Activated T-cell treated with anti-CD3 and anti-CD28 coated beads, Interleukin-2, amount 50 U/mL, for 1 hour (primary cell): ENCODE results near the gene GYG1.

Experiments
- DNase-seq: peaks from one replicate; pipeline ENCODE4 v3.0.0-alpha.2; 2020

Gene GYG1

DNA sequence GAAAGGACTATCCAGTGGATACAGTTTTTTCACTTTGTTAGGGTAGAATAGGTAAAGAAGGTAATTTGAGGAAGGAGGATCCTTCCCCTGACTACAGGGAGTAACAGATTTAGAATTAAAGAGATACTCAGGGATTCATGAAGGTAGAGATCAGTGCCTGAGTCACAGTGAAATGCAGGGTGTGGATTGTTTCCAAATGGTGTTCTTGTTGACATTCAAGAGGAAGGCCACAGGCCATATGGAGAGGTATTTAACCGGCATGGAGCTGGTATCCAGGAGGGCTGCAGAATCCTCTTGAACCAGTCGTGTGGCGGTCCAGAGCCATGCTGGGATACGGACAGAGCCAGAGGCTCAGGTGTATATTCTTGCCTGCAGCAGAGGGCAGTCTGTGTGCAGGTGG lies 28.2 kb downstream of the GYG1 start:
- no peak for DNase-seq

DNA sequence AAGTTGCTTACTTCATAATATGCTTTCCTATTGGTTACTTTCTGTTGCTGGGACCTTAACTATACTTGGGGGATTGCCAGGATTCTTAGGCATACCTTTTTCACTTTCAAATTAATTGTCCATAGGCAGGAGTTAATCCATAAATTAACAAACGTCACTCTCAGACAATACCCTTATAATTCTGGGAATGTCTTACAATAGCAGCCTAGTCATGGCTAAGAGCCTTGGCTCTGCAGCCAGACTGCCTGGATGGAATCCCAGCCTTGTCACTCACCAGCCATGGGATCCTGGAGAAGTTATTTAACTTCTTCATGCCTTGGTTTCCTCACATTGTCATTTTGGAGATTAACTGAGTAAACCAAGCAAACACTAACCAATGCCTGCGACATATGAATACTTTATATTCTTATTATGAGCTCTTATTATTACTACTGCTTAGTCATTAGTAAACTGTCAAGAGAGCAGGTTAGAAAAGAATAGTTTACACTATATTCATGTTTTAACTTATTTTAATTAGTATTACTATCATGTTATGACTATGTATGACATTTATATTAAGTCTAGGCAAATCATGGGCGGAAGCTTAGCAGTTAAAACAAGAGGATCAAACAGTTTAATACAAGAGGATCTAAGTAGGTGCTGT lies 29.0 kb downstream of the GYG1 start:
- DNase-seq, result no peak

DNA sequence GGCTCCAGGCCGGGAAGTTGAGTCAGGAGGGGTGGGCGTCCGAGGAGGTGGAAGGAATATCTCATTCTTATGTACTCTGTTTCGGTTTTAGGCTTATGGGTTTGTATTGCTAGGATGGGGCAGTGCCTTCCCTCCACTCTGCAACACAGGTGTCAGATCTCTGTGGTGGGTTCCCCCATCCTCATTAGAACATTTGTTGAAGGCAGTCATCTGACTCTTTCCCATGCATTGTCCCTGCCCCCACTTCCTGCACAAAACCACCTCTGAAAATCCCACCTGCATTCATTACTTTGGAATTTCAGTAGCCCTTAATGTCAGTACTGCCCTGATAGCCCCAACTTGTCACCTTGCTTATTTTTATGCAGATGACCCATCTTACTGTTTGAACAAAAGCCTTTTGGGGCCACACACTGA lies 29.5 kb downstream of the GYG1 start:
- DNase-seq, result no peak

DNA sequence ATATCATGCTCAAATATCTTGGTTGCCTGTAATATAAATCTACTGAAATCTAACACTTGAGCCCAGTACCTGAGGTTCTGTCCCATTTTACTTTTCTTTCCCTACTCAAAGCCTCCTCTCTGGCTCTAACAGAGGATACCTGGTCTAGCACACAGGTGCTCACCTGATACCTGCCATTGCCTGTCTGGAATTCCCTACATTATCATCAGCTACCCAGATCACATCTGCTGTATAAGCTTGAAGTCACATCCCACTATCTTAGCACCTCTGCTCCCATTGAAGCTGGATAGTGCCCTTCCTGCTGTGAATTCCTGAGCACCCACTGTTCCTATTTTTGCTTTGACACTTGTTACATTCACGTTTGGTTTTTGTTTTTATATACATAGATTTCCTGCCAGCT lies 30.5 kb downstream of the GYG1 start:
- no peak for DNase-seq

DNA sequence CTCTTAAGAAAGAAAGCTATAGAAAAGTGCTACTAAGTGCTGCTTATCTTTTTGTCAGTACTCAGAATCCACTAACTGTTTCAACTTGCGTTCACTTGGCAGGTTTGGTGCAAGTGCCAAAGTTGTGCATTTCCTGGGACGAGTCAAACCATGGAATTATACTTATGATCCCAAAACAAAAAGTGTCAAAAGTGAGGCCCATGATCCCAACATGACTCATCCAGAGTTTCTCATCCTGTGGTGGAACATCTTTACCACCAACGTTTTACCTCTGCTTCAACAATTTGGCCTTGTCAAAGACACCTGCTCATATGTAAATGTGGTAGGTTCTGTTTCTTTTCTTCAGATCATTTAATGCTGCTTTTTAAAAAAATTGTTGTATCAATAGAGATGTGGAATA lies 32.6 kb downstream of the GYG1 start:
- DNase-seq, result no peak

DNA sequence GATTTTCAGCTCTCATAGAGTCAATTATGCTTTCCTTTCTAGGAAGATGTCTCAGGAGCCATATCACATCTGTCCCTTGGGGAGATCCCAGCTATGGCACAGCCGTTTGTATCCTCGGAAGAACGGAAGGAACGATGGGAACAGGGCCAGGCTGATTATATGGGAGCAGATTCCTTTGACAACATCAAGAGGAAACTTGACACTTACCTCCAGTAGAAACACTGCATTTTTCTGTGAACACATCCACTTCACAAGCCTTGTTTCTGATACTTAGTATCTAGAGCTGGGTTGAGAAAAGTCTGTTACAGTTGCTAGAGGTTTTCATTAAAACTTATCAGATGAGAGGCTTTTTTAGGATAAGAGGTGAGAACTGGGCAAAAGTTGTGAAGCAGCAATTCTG lies 35.4 kb downstream of the GYG1 start:
- no peak for DNase-seq

DNA sequence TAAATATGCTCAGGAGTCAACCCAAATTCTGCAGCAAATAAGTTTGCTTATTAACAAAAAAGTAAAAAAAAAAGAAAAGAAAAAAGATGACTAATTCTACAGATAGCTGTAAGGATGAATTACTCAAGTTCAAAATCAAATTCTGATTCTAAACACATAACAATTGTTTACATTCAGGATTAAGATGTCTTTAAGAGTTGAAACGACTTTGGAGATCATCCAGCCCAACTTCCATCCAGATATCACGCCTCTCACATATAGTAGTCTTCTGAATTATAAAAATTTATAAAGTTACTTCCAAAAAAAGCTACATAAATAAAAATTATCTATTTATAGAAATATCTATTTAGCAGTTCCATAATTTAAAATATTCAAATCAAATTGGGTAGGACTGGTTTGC lies 39.8 kb downstream of the GYG1 start:
- DNase-seq, result no peak

DNA sequence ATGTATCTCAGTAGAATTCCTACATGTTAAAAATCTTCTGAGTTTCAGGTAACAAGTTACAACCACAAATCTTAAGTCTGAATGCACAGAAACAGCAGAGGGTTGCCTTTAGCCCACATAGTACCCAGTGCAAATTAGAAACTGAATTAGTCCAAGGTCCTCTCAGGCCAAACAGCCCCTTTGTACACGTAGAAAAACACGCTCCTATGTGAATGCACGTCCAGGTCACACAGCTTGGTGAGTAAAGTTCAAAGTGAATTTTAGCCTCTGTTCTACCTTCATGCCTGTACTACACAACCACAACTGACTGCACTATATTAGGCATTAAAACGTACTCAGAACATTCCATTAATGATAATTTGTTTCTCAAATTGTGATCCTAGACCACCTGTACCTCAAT lies 46.3 kb downstream of the GYG1 start:
- no peak for DNase-seq

DNA sequence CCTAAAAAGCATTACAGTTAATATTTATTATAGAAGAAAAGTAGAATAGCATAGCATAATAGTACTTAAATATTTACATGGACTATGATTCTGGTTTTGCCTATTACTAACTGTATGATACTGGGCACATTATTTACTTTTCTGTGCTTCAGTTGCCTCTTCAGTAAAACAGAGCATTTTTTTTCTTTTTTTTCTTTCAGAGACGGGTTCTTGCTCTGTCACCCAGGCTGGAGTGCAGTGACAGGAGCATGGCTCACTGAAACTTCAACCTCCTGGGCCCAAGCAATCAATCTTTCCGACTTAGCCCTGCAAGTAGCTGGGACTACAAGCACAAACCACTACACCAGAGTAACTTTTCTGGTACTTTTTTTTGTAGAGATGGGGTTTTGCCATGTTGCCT lies 47.0 kb downstream of the GYG1 start:
- no peak for DNase-seq

DNA sequence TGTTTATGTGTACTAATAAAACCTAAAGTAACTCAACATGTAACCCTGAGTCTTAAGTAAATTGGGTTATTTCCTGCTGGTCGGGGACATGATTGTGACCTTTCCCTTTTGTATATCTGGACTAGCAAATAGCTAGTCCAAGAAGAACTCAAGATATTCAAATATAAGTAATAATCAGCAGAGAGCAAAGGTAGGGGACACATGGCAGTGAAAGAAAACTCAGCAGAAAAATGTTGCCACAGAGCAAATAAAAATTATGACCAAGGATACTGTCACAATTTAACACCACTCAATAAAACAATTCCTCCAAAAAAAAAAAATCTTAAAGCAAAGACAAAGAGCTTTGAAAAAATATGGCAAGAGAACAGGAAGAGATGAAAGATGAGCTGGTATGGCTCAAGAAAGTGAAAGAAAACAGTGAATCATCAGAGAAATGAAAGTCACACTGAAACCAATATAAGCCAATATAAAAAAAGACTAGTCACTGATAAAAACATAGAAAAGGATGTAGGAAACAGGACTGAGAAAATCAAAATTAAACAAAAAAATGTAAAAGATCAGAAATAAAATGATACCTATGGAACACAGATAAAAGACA lies 51.5 kb downstream of the GYG1 start:
- DNase-seq, result no peak

DNA sequence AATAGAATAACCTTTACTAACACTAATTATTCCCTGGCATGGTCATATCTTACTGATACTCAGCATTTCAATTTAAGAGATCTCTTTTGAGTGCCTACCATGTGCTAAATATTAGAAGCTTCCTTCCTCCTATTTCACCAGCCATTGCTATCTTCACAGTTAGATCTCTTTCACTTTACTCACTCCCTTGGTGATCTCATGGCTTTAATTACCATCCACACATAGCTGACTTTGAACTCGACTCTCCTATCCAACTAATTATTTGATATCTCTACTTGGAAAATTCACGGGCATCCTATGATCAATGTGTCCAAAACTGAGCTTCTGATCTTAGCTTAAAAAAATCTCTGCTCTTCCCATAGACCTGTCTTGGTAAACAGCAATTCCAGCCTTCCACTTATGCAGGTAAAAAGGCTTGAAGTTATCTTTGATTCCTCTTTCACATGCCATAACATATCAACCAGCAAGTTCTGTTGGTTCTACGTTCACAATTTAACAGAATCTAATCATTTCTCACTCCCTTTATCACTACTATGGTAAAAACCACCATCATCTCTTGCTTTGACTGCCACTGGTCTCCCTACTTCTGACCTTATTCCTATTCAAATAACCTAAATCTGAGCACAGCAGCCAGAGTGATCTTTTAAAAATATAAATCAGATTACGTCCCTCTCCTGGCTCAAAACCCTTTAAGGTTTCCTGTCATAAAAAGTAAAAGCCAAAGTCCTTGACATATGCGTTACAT lies 53.2 kb downstream of the GYG1 start:
- no peak for DNase-seq

DNA sequence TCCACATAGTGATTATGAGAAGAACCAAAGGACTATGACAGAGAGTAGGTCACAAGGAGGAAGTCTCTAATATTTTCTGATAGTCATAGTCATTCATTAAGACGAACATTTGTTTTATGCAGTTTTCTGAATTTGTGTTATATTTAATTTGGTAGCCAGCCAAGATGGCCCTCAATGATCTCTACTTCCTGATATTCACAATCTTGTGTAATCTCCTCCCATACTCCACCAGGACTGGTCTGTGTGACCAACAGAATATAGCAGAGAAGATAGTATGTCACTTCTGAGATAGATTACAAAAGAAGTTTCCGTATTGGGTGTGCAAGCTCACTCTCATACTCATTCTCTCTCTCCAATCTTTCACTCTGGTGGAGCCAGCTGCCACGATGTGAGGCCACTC lies 64.2 kb downstream of the GYG1 start:
- no peak for DNase-seq

DNA sequence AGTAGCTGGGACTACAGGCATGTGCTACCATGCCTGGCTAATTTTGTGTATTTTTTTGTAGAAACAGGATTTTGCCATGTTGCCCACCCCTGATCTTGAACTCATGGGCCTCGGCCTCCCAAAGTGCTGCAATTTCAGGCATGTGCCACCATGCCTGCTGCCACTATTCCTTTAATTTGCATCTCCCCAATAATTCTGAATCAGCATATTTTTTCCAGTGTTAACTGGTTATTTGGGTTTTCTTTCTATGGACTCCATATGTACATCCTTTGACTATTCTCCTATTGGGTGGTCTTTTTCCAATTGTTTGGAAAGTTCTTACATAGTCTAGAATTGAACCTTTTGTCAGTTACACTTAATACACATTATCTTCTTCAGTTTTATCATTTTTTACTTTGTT lies 66.9 kb downstream of the GYG1 start:
- no peak for DNase-seq

DNA sequence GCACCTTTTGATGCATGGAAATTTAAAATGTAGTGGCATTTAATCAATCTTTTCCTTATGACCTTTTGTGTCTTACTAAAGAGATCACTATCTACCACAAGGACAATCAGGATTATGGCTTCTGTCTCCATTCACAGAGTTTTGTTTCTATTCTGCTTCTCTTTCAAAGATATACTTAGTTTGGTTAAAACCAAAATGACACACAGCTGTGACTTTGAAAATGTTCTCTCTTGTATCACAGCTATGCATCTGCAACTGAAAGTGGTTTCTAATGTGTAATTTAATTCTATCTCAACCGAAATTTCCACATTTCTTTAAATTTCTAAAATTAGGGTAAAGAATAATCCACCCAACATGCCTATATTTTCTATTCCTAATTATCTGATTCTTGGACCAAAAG lies 67.3 kb downstream of the GYG1 start:
- DNase-seq, result no peak

DNA sequence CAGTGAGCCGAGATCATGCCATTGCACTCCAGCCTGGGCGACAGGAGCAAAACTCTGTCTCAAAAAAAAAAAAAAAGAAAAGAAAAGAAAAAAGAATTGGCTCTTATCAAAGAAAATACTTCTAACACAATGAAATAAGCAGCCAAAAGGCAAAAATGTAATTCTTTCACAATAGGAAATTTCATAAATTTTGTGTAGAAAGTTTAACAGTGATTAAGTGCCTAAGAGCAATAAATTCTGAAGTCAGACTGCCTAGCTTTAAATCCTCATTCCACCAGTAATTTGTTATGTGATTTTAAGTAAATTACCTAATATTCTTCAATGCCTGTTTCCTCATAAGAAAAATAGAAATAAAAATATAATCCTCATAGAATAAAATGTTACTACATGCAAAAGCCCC lies 70.4 kb downstream of the GYG1 start:
- DNase-seq, result no peak

DNA sequence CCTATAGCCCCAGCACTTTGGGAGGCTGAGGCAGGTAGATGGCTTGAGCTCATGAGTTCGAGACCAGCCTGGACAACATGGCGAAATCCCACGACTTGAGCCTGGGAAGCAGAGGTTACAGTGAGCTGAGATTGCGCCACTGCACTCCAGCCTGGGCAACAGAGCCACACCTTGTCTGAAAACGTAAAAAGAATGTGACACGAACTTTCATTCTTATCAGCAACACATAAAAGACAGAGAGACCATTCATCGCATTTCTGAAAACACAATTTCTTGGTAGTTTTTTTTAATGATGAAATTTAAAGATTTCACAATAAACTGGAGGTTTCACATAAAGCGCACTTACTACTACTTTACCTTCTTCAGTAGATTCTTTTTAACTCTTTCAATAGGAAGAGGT lies 76.5 kb downstream of the GYG1 start:
- DNase-seq, result no peak
